HG02943 (cell line): ENCODE results near the gene MAP4K5.
"Not testable (repeated sequence)": the region's sequence is repeated elsewhere in the genome, so short reads cannot be mapped to it uniquely, and the experiment has no call there.

Experiments
- ATAC-seq: cut with Tn5 transposase; IDR thresholded peaks from one replicate; pipeline ENCODE4 v1.9.1; 2021; ENCODE audit warnings: mild to moderate bottlenecking, low read depth, moderate library complexity; ENCODE audit not compliant: unreplicated experiment

The MAP4K5 gene

DNA sequence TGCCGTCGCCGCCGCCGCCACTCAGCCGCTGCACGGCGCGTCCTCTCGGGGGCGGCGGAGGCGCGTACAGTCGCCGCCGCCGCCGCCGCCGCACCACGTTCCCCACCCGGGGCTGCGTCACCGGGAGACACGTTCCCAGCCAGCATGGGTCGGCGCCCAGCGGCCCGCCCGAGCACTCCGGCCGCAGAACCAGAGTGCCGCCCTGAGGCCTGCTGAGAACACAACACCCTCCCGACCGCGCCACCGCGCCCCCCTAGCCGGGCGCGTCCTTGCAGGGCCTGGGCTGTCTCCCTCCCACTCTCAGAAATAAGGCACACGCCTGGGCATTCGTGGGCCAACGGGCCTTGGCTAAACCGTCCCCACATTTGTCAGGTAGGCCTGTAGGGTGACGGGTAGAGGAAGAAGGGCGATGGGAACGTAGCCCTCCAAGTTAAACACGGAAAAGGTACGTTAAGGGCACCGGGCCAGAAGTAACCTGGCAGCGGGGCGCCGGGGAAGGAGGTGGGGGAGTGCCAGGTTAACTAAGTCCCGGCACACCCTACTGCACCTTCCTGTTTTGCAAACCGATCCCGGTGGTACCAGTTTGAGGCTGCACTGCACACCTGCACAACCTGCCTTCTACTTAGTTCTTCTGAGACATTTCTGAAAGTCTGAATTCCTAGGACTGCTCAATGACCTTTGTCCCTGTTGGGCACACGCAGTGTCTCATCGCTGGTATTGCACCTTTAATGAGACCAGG, at the start of gene MAP4K5:
Gene MAP4K5, minus strand, starts transcription at position 68 of the 739 bp plus-strand sequence. CDS start 520 bp downstream, outside the sequence.
- ATAC-seq: peak; percentile 95

GRCh38 chr14:50578433-50578832, 46.1 kb upstream of the MAP4K5 start:
- no peak for ATAC-seq

DNA sequence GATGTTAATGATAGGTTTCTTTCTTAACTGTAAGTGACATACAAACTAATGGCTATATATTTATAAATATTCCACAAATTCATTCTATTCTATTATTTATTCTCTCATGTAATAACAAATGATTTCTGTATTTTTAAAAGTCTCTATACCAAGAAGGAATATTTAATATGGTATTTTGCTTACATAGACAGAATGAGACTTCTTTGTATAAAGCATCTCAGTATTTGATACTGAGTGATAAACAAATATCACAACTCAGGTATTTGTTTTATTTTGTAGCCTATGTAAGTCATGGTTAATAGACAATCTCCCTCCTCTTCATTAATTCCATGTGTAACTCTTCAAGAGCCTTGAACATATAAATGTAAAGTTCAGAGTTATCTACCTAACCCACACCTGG, 45.6 kb upstream of the MAP4K5 start:
- no peak for ATAC-seq

- ATAC-seq: no peak
These were observed 43.4 kb upstream of the MAP4K5 start for GRCh38 chr14:50575769-50576168.

GRCh38 chr14:50573862-50574261, 41.5 kb upstream of the MAP4K5 start:
- ATAC-seq: no peak

GRCh38 chr14:50569714-50570274, 37.4 kb upstream of the MAP4K5 start:
- no peak for ATAC-seq

- no peak for ATAC-seq
These were observed 30.5 kb upstream of the MAP4K5 start for GRCh38 chr14:50562841-50563240.

GRCh38 chr14:50560931-50561285, 28.5 kb upstream of the MAP4K5 start:
- ATAC-seq: no peak

DNA sequence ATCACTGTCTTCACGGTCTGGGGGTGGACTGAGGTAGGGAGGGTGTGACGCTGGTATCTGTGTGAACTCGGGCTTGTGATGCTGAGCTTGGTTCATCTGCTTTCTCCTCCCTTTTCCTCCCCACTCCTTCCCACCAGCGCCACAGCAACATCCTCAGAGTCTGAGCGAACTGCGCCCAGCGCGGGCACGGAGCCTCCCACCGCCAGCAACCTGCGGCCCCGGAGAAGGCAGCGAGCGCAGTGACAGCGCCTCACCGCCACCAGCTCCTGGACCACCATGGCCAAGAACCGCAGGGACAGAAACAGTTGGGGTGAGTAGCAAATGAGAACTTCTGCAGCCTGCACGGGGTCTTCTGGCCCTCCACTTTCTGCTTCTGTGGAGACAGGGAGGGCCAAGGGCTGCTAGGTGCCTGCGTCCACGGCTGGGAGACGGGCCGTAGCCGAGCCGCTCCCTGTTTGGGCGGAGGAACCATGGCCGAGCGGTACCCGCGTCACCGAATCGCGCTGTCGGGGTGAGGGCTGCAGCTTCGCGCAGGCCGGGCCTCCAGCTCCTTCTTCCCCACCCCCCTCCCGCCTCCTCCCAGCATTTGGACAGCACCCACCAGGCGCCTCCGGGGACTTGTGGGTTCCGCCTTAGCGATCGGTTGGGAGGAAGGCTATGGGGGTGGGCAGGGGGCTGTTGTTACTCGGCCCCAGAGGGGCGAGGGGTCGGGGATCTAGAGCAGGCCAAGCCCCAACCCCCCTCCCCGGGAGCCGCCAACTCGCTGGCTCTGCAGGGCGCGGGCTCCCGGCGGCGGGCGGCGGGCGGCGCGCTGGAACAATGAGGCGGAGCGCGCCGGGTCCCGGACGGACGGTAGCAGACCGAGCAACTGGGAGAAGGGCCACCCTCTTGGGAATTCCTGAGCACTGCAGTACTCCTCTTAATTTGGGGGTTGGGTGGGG, 27.9 kb upstream of the MAP4K5 start, which contains the start of gene ATL1:
Gene ATL1, plus strand, starts transcription at position 156 of the 941 bp plus-strand sequence. Its CDS starts 121 bp downstream, at position 277.
- ATAC-seq: no peak

DNA sequence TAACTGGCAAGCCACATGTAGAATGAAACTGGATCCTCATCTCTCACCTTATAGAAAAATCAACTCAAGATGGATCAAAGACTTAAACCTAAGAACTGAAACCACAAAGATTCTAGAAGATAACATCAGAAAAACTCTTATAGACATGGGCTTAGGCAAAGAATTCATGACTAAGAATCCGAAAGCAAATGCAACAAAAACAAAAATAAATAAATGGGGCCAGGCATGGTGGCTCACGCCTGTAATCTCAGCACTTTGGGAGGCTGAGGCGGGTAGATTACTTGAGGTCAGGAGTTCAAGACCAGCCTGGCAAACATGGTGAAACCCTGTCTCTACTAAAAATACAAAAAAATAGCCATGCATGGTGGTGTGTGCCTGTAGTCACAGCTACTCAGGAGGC, 20.4 kb upstream of the MAP4K5 start:
- ATAC-seq: not testable (repeated sequence)

GRCh38 chr14:50551877-50552276, 19.5 kb upstream of the MAP4K5 start:
- ATAC-seq: no peak

- no peak for ATAC-seq
These were observed 17.9 kb upstream of the MAP4K5 start for GRCh38 chr14:50550294-50550693.

DNA sequence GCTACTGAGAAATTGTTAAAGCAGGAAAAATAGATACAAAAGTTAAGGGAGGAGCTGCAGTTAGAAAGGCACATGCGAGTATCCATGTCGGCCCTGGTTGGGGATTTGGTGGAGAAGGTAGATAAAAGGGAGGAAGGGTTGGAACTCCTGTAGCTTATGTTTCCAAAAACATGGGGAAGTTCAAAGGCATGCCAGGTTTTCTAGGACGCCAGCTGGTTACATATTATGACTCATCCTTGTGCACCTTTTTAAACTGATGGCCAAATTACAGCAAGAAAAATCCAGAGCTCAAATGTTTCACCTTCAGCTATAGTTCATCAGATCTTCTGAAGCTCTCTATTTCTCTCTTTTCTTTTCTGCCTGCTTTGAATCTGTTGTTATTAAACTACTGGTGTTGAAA, 13.2 kb upstream of the MAP4K5 start:
- no peak for ATAC-seq

DNA sequence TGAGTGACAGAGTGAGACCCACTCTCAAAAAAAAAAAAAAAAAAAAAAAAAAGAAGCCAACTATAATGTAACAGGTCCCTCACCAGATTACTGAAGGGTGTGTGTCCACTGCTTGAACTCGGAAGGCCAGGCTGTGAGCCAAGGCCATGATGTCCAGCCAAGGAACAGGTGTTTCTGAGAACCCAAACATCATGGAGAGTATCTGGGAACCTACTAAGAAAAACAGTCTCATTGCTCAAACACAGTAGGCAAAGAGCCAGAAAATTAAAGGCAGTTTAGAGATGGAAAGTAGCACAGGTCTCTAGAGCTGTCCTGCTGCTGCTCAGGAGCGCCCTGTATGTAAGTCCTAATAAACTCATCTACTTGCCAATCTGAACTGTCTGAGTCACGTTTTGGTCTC, 12.5 kb upstream of the MAP4K5 start:
- ATAC-seq: no peak

DNA sequence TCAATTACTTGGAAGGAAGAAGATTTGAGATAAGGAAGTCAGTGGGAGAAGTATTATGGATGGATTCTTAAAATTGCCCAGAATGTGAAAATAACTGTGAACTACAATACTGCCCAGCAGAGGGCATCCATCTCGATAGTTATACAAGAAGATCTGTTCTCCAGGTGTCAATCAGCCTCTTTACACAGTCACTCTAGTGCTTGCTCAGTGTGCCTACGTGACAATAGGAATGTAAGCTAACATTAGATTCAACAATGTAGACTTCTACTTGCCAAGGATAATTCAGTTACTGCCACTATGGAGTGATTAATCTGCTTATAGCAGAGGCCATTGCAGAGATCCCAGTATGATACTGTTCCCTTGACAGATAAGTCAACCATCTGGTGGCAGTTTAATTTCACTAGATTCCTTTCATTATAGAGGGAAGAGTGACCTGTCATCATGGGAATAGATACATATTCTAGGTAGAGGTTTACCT, 10.6 kb upstream of the MAP4K5 start:
- ATAC-seq: no peak

GRCh38 chr14:50541159-50541567, 8.8 kb upstream of the MAP4K5 start:
- no peak for ATAC-seq

DNA sequence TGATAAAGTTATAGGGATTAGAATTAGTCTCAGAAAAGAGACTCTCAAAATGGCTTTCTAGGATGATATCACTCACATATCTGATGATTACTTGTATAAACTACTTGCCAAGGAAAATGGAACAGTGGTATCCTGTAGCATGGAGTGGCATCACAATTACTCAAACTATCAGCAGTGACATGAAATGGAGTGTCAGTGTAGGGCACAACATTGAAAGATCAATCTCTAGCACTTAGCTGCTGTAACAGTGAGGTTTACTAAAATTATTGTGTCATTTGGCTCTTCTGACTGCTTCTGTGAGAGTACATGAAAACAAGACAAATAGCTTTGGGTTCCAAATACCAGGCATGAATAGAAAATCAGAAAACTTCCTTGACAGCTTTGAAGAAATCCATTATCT, 6.7 kb upstream of the MAP4K5 start:
- ATAC-seq: no peak

DNA sequence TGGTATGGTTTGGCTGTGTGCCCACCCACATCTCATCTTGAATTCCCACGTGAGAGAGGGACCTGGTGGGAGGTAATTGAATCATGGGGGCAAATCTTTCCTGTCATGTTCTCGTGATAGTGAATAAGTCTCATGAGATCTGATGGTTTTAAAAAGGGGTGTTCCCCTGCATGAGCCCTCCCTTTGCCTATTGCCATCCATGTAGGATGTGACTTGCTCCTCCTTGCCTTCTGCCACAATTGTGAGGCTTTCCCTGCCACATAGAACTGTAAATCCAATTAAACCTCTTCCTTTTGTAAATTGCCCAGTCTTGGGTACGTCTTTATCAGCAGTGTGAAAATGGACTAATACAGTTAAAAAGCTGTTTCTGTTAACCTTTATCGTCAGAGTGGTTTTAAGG, 5.7 kb upstream of the MAP4K5 start:
- ATAC-seq: not testable (repeated sequence)

DNA sequence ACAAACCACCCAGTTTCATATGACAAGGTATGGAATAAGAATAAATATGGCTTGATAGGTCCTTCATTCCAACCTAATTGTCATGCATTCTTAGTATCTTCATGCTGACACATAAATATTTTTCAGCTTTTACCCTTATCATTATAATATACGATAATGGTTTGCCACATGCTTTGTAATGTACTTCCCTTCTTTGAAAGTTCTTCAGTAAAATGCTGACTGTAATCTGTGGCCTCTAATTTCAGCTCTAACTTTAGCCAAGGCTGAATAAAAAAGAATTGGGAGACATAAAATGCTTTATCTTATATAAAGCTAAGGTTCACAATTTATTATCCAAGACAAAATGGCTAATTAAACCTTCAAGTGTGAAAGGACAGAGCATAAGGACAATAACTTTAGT, 2.6 kb upstream of the MAP4K5 start:
- no peak for ATAC-seq

DNA sequence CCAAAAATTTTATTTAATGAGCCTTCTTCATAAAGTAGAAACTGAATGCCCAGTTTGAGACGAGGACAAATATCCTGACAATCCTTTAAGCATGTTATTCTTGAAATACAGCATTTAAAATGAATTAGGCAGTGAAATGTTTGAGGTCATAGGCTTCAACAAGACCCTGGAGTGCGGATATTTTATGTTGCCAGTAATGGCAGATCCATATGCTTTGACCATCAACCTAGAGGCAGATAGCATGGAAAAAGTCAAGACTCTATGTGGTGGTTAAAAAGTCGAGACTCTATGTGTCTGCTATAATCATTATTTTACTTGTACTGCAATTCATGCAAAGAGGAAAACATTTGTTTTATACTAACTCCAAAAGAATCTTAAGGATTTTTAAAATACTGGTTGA, 2.0 kb upstream of the MAP4K5 start:
- ATAC-seq: no peak

DNA sequence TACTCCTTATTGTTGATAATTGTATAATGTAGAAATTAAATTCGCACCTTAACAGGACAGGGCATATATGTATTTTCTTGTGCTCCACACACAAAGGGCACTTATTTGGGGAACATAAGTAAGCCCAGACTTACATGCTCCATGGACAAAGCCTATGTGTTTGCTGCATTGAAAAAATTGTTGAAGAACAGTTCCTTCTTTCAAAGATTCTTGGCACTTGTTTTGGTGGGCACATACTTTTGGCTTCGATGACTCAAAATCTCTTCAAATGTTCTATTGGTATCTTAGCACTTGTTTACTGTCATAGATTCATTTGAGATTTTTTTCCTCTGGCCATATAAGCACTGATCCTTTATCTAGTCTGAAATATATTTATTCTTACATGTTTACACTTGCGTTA, 1.4 kb upstream of the MAP4K5 start:
- ATAC-seq: no peak
